IMR-90 (cell line): ENCODE measurements around the gene KCNK10. TPM values are rescaled to one million over a fixed set of nuclear protein-coding genes. Genes with fewer than 3 reads are reported as not detected.

Experiments
- ATAC-seq: fragments of 200-7000 bp; cut with Tn5 transposase; 2 replicates; pipeline ENCODE4 v1.9.1; 2020; ENCODE audit warnings: low read depth, mild to moderate bottlenecking, moderate library complexity
- BruUV-seq: library from RNA; stranded (reverse); fragments of 400-500 nt; replicated peaks from 2 replicates; lab custom pipeline; 2021; lab: Mats Ljungman, UMichigan
- CTCF ChIA-PET: fragments of 300-600 bp; formaldehyde crosslinking; extraction: SDS; loops from one replicate; lab custom pipeline; 2021; ENCODE audit warnings: antibody characterized with exemption; lab: Yijun Ruan, JAX
- POLR2A ChIA-PET: fragments of 300-600 bp; sonication (Branson Sonifier 250); formaldehyde crosslinking; loops from one replicate; lab custom pipeline; 2022; ENCODE audit warnings: antibody characterized with exemption; ENCODE audit not compliant: unreplicated experiment; lab: Charles Lee
- DNase-seq: peaks from one replicate; pipeline ENCODE4 v3.0.0; 2013
- H2AFZ ChIP-seq: replicated peaks from 2 replicates; pipeline ENCODE3; 2013; ENCODE audit warnings: low read length, mild to moderate bottlenecking; ENCODE audit not compliant: poor library complexity
- H2AK5ac ChIP-seq: 2 replicates; pipeline ENCODE4 v1.6.1; 2013; ENCODE audit warnings: low read depth, low read length, inconsistent platforms
- H2AK9ac ChIP-seq: replicated peaks from 2 replicates; pipeline ENCODE3; 2013; ENCODE audit warnings: mild to moderate bottlenecking, low read depth, low read length, moderate library complexity; ENCODE audit not compliant: poor library complexity
- H2BK120ac ChIP-seq: 2 replicates; pipeline ENCODE4 v1.6.1; 2013; ENCODE audit warnings: low read depth, low read length, inconsistent platforms
- H2BK15ac ChIP-seq: 3 replicates; pipeline ENCODE4 v1.6.1; 2013; ENCODE audit warnings: low read depth, low read length, inconsistent platforms
- H2BK20ac ChIP-seq: 2 replicates; pipeline ENCODE4 v1.6.1; 2013; ENCODE audit warnings: low read depth, mild to moderate bottlenecking, inconsistent platforms, low read length, moderate library complexity
- H2BK5ac ChIP-seq: 2 replicates; pipeline ENCODE4 v1.6.1; 2013; ENCODE audit warnings: mild to moderate bottlenecking, low read depth, low read length, inconsistent platforms; ENCODE audit not compliant: poor library complexity, severe bottlenecking
- H3K14ac ChIP-seq: replicated peaks from 2 replicates; pipeline ENCODE4 v1.6.1; 2013; ENCODE audit warnings: low read depth, low read length, inconsistent platforms
- H3K18ac ChIP-seq: 2 replicates; pipeline ENCODE4 v1.6.1; 2013; ENCODE audit warnings: low read depth, low read length, control low read depth
- H3K23ac ChIP-seq: 2 replicates; pipeline ENCODE4 v1.6.1; 2013; ENCODE audit warnings: low read depth, low read length, inconsistent platforms
- H3K27ac ChIP-seq: 2 replicates; pipeline ENCODE4 v1.5.1; 2013; ENCODE audit warnings: mild to moderate bottlenecking, control low read depth, low read length; ENCODE audit not compliant: insufficient read depth
- H3K27me3 ChIP-seq: 2 replicates; pipeline ENCODE4 v1.6.1; 2013; ENCODE audit warnings: low read length; ENCODE audit not compliant: control insufficient read depth, insufficient read depth
- H3K36me3 ChIP-seq: 2 replicates; pipeline ENCODE4 v1.6.1; 2013; ENCODE audit warnings: low read length, mixed read lengths; ENCODE audit not compliant: control insufficient read depth, insufficient read depth
- H3K4ac ChIP-seq: 2 replicates; pipeline ENCODE4 v1.6.1; 2013; ENCODE audit warnings: low read depth, low read length, inconsistent platforms
- H3K4me1 ChIP-seq: 2 replicates; pipeline ENCODE4 v1.6.1; 2013; ENCODE audit warnings: low read length, mixed read lengths; ENCODE audit not compliant: control insufficient read depth, insufficient read depth
- H3K4me2 ChIP-seq: 2 replicates; pipeline ENCODE4 v1.6.1; 2013; ENCODE audit warnings: low read depth, mild to moderate bottlenecking, control low read depth, low read length, moderate library complexity
- H3K4me3 ChIP-seq: 2 replicates; pipeline ENCODE4 v1.5.1; 2013; ENCODE audit warnings: low read depth, mild to moderate bottlenecking, control low read depth, low read length, moderate library complexity; ENCODE audit not compliant: insufficient read depth
- H3K56ac ChIP-seq: 2 replicates; pipeline ENCODE4 v1.6.1; 2013; ENCODE audit warnings: low read length, inconsistent platforms; ENCODE audit not compliant: insufficient read depth; ENCODE audit errors: extremely low read depth
- H3K79me1 ChIP-seq, 2 experiments: 2 replicates each; pipeline ENCODE4 v1.6.1; 2013; ENCODE audit warnings: low read length in 2 of 2, inconsistent platforms in 1 of 2, low read depth in 1 of 2
- H3K9ac ChIP-seq: 2 replicates; pipeline ENCODE4 v1.6.1; 2013; ENCODE audit warnings: low read depth, low read length, control low read depth
- H3K9me1 ChIP-seq: 2 replicates; pipeline ENCODE4 v1.6.1; 2013; ENCODE audit warnings: low read length, inconsistent platforms; ENCODE audit not compliant: insufficient read depth
- H3K9me3 ChIP-seq: 2 replicates; pipeline ENCODE4 v1.6.1; 2013; ENCODE audit warnings: low read length; ENCODE audit not compliant: control insufficient read depth, insufficient read depth
- H4K20me1 ChIP-seq: 2 replicates; pipeline ENCODE4 v1.6.1; 2013; ENCODE audit warnings: low read length, inconsistent platforms; ENCODE audit not compliant: insufficient read depth
- H4K5ac ChIP-seq: 2 replicates; pipeline ENCODE4 v1.6.1; 2013; ENCODE audit warnings: mild to moderate bottlenecking, low read depth, low read length, control low read depth
- H4K8ac ChIP-seq, 2 experiments: 2 replicates each; pipeline ENCODE4 v1.6.1; 2013; ENCODE audit warnings: low read depth in 2 of 2, low read length in 2 of 2, control low read depth in 1 of 2, inconsistent platforms in 1 of 2
- H4K91ac ChIP-seq: 2 replicates; pipeline ENCODE4 v1.6.1; 2013; ENCODE audit warnings: low read depth, low read length, inconsistent platforms; ENCODE audit not compliant: insufficient read depth
- MAFK ChIP-seq: IDR thresholded peaks from 2 replicates; pipeline ENCODE4 v1.6.1; 2012; ENCODE audit warnings: low read depth, low read length, improper control_type of control experiment
- MAZ ChIP-seq: IDR thresholded peaks from 2 replicates; pipeline ENCODE4 v1.6.1; 2012; ENCODE audit warnings: low read depth, mild to moderate bottlenecking, low read length, improper control_type of control experiment, moderate library complexity, borderline replicate concordance
- MXI1 ChIP-seq: IDR thresholded peaks from 2 replicates; pipeline ENCODE4 v1.6.1; 2012; ENCODE audit warnings: low read depth, mild to moderate bottlenecking, low read length, moderate library complexity, borderline replicate concordance
- NFE2L2 ChIP-seq: fragments of 150-350 bp; IDR thresholded peaks from 2 replicates; pipeline ENCODE4 v1.6.1; 2016; ENCODE audit warnings: low read depth, mild to moderate bottlenecking, low read length
- POLR2A ChIP-seq: IDR thresholded peaks from 2 replicates; pipeline ENCODE4 v1.6.1; 2012; ENCODE audit warnings: mild to moderate bottlenecking, low read depth, low read length
- RFX5 ChIP-seq: IDR thresholded peaks from 2 replicates; pipeline ENCODE4 v1.8.0; 2012; ENCODE audit warnings: low read depth, mild to moderate bottlenecking, low read length, moderate library complexity
- SMC3 ChIP-seq: fragments of 150-350 bp; IDR thresholded peaks from 2 replicates; pipeline ENCODE4 v1.6.1; 2016; ENCODE audit warnings: low read depth, mild to moderate bottlenecking, antibody characterized with exemption, low read length, moderate library complexity
- WGBS, 2 experiments: methylation state at CpG; one replicate each; pipeline versions ENCODE4 v1.1.5 to v1.1.7; 2013; ENCODE audit warnings: missing lambda C conversion rate in 2 of 2; ENCODE audit not compliant: insufficient read length in 1 of 2; ENCODE audit errors: extremely low coverage in 2 of 2; 5-methylcytosine and 5-hydroxymethylcytosine counted together
- dilution Hi-C: fragments of 300-500 bp; cut with HindIII; formaldehyde crosslinking; loops from one replicate; pipeline ENCODE4 v1.14.3; 2018; ENCODE audit warnings: low sequenced_read_pairs; ENCODE audit not compliant: unreplicated experiment
- in situ Hi-C: fragments of 300-500 bp; cut with MboI; formaldehyde crosslinking; loops from 3 replicates; pipeline ENCODE4 v1.14.3; 2019; ENCODE audit warnings: low sequenced_read_pairs, inconsistent platforms, mixed read lengths
- intact Hi-C: fragments of 100-400 bp; cut with micrococcal nuclease; formaldehyde crosslinking; loops from 2 replicates; pipeline ENCODE4 v1.10.0; 2022
- polyA plus RNA-seq, 3 experiments: library from polyadenylated mRNA; depleted of rRNA; stranded (reverse); fragments of >200 nt; gene quantifications; 2 replicates each; pipeline ENCODE4 v1.2.3, GENCODE V29; 2012; ENCODE audit warnings: low replicate concordance in 1 of 3
- total RNA-seq: library from RNA; depleted of rRNA; stranded (reverse); fragments of >200 nt; gene quantifications from 2 replicates; pipeline ENCODE4 v1.2.3, GENCODE V29; 2012
- TF ChIP-seq, protein P1 (sequence below): fragments of 150-350 bp; IDR thresholded peaks from 2 replicates; pipeline ENCODE4 v1.6.1; 2017; ENCODE audit warnings: mild to moderate bottlenecking, antibody characterized with exemption, low read length, low read depth

The KCNK10 gene
- total and polyA plus RNA-seq, 2 of the 4 experiments (the other 2 are of a cell fraction), result not detected

DNA sequence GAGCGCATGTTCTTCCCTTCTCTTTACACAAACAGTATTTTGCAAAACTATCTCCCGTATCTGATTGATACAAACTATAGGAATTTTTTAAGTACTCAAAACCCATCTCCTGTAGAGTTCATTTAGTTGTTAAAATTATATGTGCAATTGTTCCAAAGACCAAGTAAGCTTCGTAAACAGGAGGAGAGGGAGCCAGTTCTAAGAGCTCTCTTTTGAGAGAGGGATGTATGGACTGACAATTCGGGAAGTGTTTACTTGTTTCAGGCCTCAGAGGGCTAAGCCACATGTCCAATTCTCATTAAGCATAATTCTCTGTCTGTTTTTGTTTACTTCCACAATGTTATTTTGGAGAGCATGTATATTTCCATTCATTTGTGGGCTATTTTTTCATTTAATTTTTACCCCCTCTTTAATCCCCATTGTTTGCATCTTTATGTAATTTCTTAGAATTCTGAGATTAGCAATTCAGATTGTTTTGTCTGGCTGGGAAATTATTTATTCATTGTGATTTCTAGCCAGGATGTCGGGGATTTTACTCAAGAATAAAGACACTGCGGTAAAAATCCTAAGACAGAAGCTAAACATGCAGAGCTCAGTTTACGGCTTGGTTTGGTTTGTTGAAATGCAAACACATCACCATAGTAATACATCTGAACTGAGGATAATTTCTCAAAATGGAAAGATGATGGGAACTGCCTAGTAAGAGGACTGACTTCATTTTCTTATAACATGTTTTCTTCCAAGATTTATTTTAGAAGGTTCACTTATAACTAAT lies 126.8 kb downstream of the KCNK10 start (continued):
- TF ChIP-seq MXI1, result no peak

- Histone ChIP-seq H2AK9ac (no peak overlapping the region), H3K36me3 (no peaks in the 10 kb centered on the region), H3K9ac (no peak overlapping the region), H3K14ac (no peak overlapping the region), H2BK15ac (no peak overlapping the region), H2BK120ac (no peak overlapping the region), H3K4me3 (no peak overlapping the region), H3K56ac (no peak overlapping the region), H3K18ac (no peak overlapping the region), H3K9me3 (no peaks in the 10 kb centered on the region), H2BK5ac (no peak overlapping the region), H2AK5ac (no peak overlapping the region), H3K4me2 (no peak overlapping the region), H3K79me1 (no peaks in the 10 kb centered on the region), H4K5ac (no peak overlapping the region), H4K91ac (no peak overlapping the region), H3K27me3 (peaks cover 11% of the 10 kb centered on the region), H2BK20ac (no peak overlapping the region), H2AFZ (no peak overlapping the region), H3K23ac (no peak overlapping the region), H3K27ac (no peak overlapping the region), H4K8ac (no peak overlapping the region), H3K4ac (no peak overlapping the region), H3K9me1 (no peaks in the 10 kb centered on the region), H3K4me1 (no peaks in the 10 kb centered on the region), H4K20me1 (no peaks in the 10 kb centered on the region)
- CTCF ChIA-PET, result no interaction called here
- WGBS, 2 experiments, result 21% methylated on average over 4 of the region's 7 CpGs; no CpG with 5 or more reads in 1 of the 2 experiments
- DNase-seq (no peak), ATAC-seq (no peak)
- BruUV-seq, result no TSS peak
- TF ChIP-seq NFE2L2 (no peak), RFX5 (no peak), MAZ (no peak), MAFK (no peak), POLR2A (no peak), SMC3 (no peak)
- TF ChIP-seq, protein P1, sequence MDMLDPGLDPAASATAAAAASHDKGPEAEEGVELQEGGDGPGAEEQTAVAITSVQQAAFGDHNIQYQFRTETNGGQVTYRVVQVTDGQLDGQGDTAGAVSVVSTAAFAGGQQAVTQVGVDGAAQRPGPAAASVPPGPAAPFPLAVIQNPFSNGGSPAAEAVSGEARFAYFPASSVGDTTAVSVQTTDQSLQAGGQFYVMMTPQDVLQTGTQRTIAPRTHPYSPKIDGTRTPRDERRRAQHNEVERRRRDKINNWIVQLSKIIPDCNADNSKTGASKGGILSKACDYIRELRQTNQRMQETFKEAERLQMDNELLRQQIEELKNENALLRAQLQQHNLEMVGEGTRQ, result no peak
- in situ Hi-C loops (loop anchor here (10.0 kb wide), 1 partner anchor 359 kb away; the partner anchor contains the start of gene PTPN21), intact Hi-C loops (no loop called here), dilution Hi-C loops (no loop called here)
- POLR2A ChIA-PET, result no interaction called here
Observed at GRCh38 chr14:88195676-88196075, 127.4 kb downstream of the KCNK10 start.
